Stimulated activated CD8-positive, alpha-beta memory T cell treated with anti-CD3 and anti-CD28 coated beads, Interleukin-12 subunit alpha, Interleukin-12 subunit beta, amount 100 ng/mL, for 1 hour (primary cell): ENCODE results near the gene GLI2.

Source experiments
- DNase-seq: peaks from one replicate; pipeline ENCODE4 v3.0.0-alpha.2; 2020; ENCODE audit warnings: low read depth

Gene GLI2

DNA sequence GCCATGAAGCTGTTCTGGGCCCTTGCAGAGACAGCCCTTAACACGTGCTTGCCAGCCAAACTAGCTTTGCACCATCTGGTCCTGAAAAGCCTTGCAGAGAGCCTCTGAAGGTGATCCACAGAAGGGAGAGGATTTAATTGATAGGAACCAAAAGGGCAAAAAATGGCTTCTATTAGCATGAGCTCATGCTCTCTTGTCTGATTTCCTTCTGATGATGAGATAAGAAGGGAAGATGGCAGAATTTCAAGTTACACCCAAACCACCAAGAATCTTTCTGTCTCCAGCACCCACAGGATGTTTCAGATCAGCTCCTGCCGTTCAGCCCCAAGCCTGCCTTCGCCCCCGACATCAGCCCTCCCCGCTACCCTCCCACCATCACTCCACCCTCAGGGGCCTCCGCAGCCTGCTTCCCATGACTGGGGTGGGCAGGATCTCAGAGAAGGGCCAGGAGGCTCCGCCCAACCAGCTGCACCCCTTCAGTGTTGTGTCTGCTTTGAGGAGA is 23.4 kb upstream of the GLI2 start:
- DNase-seq: no peak

- DNase-seq: no peak
These were observed 20.3 kb upstream of the GLI2 start for GRCh38 chr2:120715353-120715752.

GRCh38 chr2:120715941-120716340 is 19.7 kb upstream of the GLI2 start:
- no peak for DNase-seq

- no peak for DNase-seq
These were observed 18.8 kb upstream of the GLI2 start for GRCh38 chr2:120716641-120717585.

- no peak for DNase-seq
These were observed 16.2 kb upstream of the GLI2 start for GRCh38 chr2:120719491-120719890.

DNA sequence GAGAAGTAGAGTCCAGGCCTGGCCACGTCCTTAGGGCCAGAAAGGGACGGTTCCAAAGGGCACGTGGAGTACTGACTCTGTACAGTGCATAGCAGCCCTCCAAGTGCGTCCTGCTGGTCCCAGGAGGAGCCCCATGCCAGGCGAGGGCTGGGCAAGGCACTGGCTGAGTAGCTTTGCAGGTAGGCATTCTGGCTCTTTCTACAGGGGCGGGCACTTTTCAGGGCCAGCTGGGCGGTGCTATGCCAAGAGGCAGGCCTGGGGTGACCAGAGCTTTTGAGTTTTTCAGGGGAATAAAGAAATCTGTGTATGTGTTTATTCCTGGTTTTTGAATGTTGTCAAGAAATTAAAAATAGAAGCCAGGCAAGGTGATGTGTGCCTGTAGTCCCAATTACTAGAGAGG is 15.4 kb upstream of the GLI2 start:
- no peak for DNase-seq

DNA sequence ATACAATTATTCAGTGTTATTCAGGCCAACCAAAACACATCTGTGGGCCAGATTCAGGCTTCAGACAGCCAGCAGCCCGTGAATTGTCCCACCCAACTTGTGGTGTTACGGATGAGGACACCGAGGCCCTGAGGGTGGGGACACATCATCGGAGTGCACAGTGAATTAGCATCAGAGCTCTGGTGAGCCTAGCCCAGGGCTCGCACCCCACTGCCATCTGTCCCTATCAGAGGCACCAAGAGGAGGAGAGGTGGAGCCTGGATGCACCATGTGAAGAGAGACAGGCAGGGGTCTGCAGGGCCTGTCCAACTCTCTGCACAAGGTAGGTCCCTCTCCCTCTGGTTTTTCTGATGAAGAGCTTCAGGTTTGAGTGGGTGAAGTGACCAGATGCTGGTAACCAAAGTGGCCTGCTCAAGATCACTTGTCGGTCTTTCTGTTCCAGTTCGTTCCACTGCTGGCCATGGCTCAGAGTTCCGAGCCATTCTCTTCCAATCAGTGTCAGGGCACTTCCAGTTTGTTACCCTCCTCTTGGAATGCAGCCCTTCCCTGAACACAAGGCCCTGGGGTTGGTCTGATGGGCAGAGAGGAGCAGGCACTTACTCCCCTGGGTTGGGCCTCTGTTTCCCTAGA is 14.8 kb upstream of the GLI2 start:
- DNase-seq: no peak

DNA sequence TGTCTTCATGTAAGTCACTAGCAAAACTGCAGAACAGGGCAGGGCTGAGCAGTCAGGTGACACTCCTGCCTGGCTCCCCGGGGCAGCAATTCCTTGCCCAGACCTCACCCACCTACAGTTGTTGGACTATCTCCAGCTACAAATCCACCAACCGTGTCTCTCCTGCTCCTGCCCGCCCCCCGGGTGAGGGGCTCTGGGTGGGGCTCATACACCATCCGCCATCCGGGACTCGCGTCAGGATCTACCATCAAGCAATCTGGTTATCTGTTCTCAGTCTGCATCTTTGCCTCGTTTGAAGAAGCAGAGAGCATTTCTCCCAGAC is 13.5 kb upstream of the GLI2 start:
- no peak for DNase-seq

- DNase-seq: no peak
These were observed 12.9 kb upstream of the GLI2 start for GRCh38 chr2:120722568-120723421.

DNA sequence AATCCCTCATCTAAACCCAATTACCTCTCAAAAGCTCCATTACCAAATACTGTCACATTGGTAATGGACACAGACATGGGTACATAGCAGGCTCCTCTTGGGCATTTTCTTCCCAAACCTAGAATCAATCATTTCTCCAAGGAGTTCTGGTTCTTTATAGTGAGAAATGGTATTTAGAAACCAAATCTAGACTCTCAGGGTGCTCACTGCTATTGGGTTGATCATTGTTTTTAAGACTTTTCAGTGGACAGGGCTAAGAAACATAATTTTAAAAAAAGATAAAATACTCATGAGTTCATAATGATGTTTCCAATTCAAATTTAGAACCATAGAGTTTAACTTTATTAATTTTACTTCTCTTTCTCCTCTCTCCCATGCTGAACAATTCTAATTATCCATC is 9.4 kb upstream of the GLI2 start:
- no peak for DNase-seq

GRCh38 chr2:120729406-120730399 is 6.0 kb upstream of the GLI2 start:
- no peak for DNase-seq

DNA sequence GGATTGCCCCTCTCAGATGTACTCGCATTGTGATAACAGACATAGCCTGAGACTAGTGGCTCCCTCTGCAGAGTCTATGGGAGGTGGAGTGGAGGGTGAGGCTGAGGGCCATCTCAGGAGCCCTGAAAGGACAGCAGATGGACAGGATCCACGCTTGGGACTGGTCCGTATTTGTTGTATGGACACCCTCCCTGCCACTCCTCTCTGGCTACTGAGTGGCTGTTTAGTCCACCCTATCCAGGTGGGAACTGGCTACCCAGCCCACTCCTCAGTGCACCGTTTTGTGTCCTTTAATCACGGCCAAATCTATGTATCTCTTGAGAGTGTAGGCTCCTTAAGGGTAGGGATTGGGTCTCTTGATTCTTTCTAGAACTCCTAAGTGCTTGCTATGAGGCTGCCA is 4.5 kb upstream of the GLI2 start:
- no peak for DNase-seq

GRCh38 chr2:120732506-120733237 is 3.0 kb upstream of the GLI2 start:
- DNase-seq: no peak

- no peak for DNase-seq
These were observed 2.3 kb upstream of the GLI2 start for GRCh38 chr2:120733238-120733932.

- no peak for DNase-seq
These were observed 577 bp upstream of the GLI2 start for GRCh38 chr2:120734930-120735651.

- DNase-seq: no peak
These were observed 545 bp downstream of the GLI2 start for GRCh38 chr2:120736202-120736623.

- no peak for DNase-seq
These were observed 1.1 kb downstream of the GLI2 start for GRCh38 chr2:120736624-120737339.

DNA sequence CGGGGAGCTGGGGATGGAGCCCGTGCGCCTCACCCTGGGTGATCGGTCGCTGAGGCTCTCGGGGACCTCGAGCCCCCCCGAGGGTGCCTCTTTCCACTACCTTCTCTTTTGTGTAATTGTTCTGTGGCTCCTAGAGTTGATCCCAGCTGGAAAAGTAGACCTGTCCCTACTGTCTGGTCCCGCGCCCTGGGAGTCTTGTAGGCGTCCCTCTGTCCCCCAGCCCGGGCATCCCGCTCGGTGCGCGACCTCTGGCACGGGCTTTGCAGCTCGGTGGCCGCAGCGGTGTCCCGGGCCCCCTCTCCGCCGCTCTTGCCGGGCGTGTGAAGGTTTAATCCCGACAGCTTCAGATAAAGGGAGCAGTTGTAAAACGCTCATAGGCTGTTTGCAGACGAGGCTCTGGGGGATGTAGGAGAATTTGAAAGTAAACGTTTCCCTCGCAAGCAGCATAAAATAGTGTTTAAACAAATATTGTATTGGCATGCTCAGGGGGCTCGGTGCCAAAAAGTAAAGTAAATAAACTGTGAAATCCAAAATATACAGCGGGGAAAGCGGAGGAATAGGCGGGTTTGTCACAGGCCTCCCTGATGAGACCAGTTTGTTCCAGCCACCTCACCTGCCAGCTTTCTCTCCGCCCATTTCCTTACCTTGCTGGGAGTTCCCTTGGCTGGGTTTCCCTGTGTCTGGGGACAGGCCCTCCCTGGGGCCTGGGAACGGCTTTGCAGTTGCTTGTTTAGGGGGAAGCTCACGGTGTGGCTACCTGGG is 1.9 kb downstream of the GLI2 start:
- DNase-seq: no peak
